HG03280 (cell line): ENCODE measurements around the gene FAM89A.
"Not testable (repeated sequence)": the region's sequence is repeated elsewhere in the genome, so short reads cannot be mapped to it uniquely, and the experiment has no call there.

ENCODE experiments used
- ATAC-seq: cut with Tn5 transposase; IDR thresholded peaks from one replicate; pipeline ENCODE4 v1.9.1; 2021; ENCODE audit warnings: mild to moderate bottlenecking, moderate library complexity; ENCODE audit not compliant: unreplicated experiment

Gene FAM89A

GRCh38 chr1:231037585-231038517 is 2.2 kb downstream of the FAM89A start:
- no peak for ATAC-seq

GRCh38 chr1:231036416-231036815 is 3.6 kb downstream of the FAM89A start:
- ATAC-seq = no peak

- no peak for ATAC-seq
Measured at GRCh38 chr1:231035799-231036198, 4.3 kb downstream of the FAM89A start.

- ATAC-seq = no peak
Measured at GRCh38 chr1:231032963-231033362, 7.1 kb downstream of the FAM89A start.

- ATAC-seq = no peak
Measured at GRCh38 chr1:231029841-231030240, 10.2 kb downstream of the FAM89A start.

GRCh38 chr1:231029247-231029646 is 10.8 kb downstream of the FAM89A start:
- ATAC-seq = not testable (repeated sequence)

GRCh38 chr1:231028682-231029081 is 11.4 kb downstream of the FAM89A start:
- ATAC-seq = no peak

- no peak for ATAC-seq
Measured at GRCh38 chr1:231027971-231028370, 12.1 kb downstream of the FAM89A start.

- no peak for ATAC-seq
Measured at GRCh38 chr1:231027136-231027925, 12.7 kb downstream of the FAM89A start.

GRCh38 chr1:231026576-231026975 is 13.5 kb downstream of the FAM89A start:
- ATAC-seq = no peak

- no peak for ATAC-seq
Measured at GRCh38 chr1:231023150-231023549, 16.9 kb downstream of the FAM89A start.

GRCh38 chr1:231022543-231022942 is 17.5 kb downstream of the FAM89A start:
- ATAC-seq = not testable (repeated sequence)

GRCh38 chr1:231021540-231022031 is 18.5 kb downstream of the FAM89A start:
- ATAC-seq = no peak

GRCh38 chr1:231020816-231021215 is 19.2 kb downstream of the FAM89A start:
- ATAC-seq = no peak

- ATAC-seq = no peak
Measured at GRCh38 chr1:231020139-231020601, 19.9 kb downstream of the FAM89A start.

GRCh38 chr1:231019711-231020110 is 20.3 kb downstream of the FAM89A start:
- ATAC-seq = no peak

- ATAC-seq = no peak
Measured at GRCh38 chr1:231016966-231017365, 23.1 kb downstream of the FAM89A start.

GRCh38 chr1:231016234-231016633 is 23.8 kb downstream of the FAM89A start:
- no peak for ATAC-seq

GRCh38 chr1:231013391-231014015 is 26.6 kb downstream of the FAM89A start:
- ATAC-seq = no peak

GRCh38 chr1:231011963-231012362 is 28.1 kb downstream of the FAM89A start:
- ATAC-seq = no peak

- ATAC-seq = no peak
Measured at GRCh38 chr1:231011360-231011759, 28.7 kb downstream of the FAM89A start.
